Right atrium auricular region (tissue), 2 donors: Measurements from ENCODE around the gene NLN. TPM values are rescaled to one million over a fixed set of nuclear protein-coding genes. Genes with fewer than 3 reads are reported as not detected.
"Not testable (repeated sequence)": the region's sequence is repeated elsewhere in the genome, so short reads cannot be mapped to it uniquely, and the experiment has no call there.

ENCODE experiments used
- DNase-seq: peaks from one replicate; pipeline ENCODE4 v3.0.0-alpha.2; 2019; ENCODE audit warnings: low spot score
- H3K27ac ChIP-seq, 2 donors: fragments of 200-600 bp; sonication (generic); 1 replicate in 1 of 2; 2 replicates in 1 of 2; pipeline ENCODE4 v1.5.1; 2016 to 2019
- H3K27me3 ChIP-seq, 2 donors: fragments of 200-600 bp; sonication (generic); one replicate each; pipeline versions ENCODE4 v1.5.1 to v1.6.0; 2017 to 2019
- H3K36me3 ChIP-seq: fragments of 200-600 bp; sonication (generic); one replicate; pipeline ENCODE4 v1.5.1; 2016
- H3K4me1 ChIP-seq, 2 donors: fragments of 200-600 bp; sonication (generic); one replicate each; pipeline versions ENCODE4 v1.5.1 to v1.6.0; 2017 to 2019
- H3K4me3 ChIP-seq, 2 donors: fragments of 200-600 bp; sonication (generic); 1 replicate in 1 of 2; 2 replicates in 1 of 2; pipeline ENCODE4 v1.5.1; 2017 to 2019; ENCODE audit warnings: mild to moderate bottlenecking in 1 of 2, moderate library complexity in 1 of 2
- H3K9me3 ChIP-seq, 2 donors: fragments of 200-600 bp; sonication (generic); one replicate each; pipeline ENCODE4 v1.5.1; 2019
- CTCF ChIP-seq, 2 donors: fragments of 200-600 bp; sonication (generic); IDR thresholded peaks; one replicate each; pipeline ENCODE4 v1.5.1; 2019; ENCODE audit warnings: antibody characterized with exemption in 2 of 2
- total RNA-seq, 2 donors: library from RNA; depleted of rRNA; stranded (reverse); fragments of >200 nt; gene quantifications; one replicate each; pipeline ENCODE4 v1.1.0, GENCODE V29; 2016

Gene NLN
- total RNA-seq, 2 donors from 2014 or later: 5.9 to 7.2 TPM

- Histone ChIP-seq H3K9me3 (no peaks in the 10 kb centered on the region), H3K4me3 (no peak overlapping the region)
- no peak for TF ChIP-seq CTCF (IDR thresholded peaks at IDR 0.05)
These were observed 49.3 kb downstream of the NLN start for GRCh38 chr5:65771266-65771665.

GRCh38 chr5:65772963-65773362 is 51.0 kb downstream of the NLN start:
- not testable (repeated sequence) for H3K4me1 ChIP-seq, H3K27me3 ChIP-seq, H3K36me3 ChIP-seq, H3K4me3 ChIP-seq, H3K27ac ChIP-seq, H3K9me3 ChIP-seq, DNase-seq

More at GRCh38 chr5:65771266-65771665, 49.3 kb downstream of the NLN start:
- Histone ChIP-seq H3K36me3 (peaks cover 4% of the 10 kb centered on the region), H3K4me1 (no peaks in the 10 kb centered on the region), H3K27me3 (no peaks in the 10 kb centered on the region), H3K27ac (no peak overlapping the region)
- DNase-seq: no peak

- Histone ChIP-seq H3K4me3 (no peak overlapping the region), H3K27me3 (no peaks in the 10 kb centered on the region), H3K36me3 (no peaks in the 10 kb centered on the region), H3K9me3 (no peaks in the 10 kb centered on the region), H3K27ac (no peak overlapping the region), H3K4me1 (no peaks in the 10 kb centered on the region)
- TF ChIP-seq CTCF (IDR thresholded peaks at IDR 0.05): no peak
- no peak for DNase-seq
These were observed 52.3 kb downstream of the NLN start for GRCh38 chr5:65774346-65774745.

- no peaks in the 10 kb centered on the region for H3K27me3 ChIP-seq
- no peak for TF ChIP-seq CTCF (IDR thresholded peaks at IDR 0.05)
- H3K36me3 ChIP-seq: no peaks in the 10 kb centered on the region
- no peaks in the 10 kb centered on the region for H3K4me1 ChIP-seq
- no peak for DNase-seq
- H3K27ac ChIP-seq: no peak overlapping the region
- H3K4me3 ChIP-seq: no peak overlapping the region
- no peaks in the 10 kb centered on the region for H3K9me3 ChIP-seq
These were observed 53.5 kb downstream of the NLN start for GRCh38 chr5:65775476-65775875.

- no peaks in the 10 kb centered on the region for H3K36me3 ChIP-seq
- no peak overlapping the region for H3K27ac ChIP-seq
- H3K27me3 ChIP-seq: no peaks in the 10 kb centered on the region
- no peaks in the 10 kb centered on the region for H3K9me3 ChIP-seq
- no peak overlapping the region for H3K4me3 ChIP-seq
- no peak for TF ChIP-seq CTCF (IDR thresholded peaks at IDR 0.05)
- H3K4me1 ChIP-seq: no peaks in the 10 kb centered on the region
- no peak for DNase-seq
These were observed 54.6 kb downstream of the NLN start for GRCh38 chr5:65776441-65777141.

GRCh38 chr5:65778126-65778525 is 56.1 kb downstream of the NLN start:
- no peaks in the 10 kb centered on the region for H3K36me3 ChIP-seq
- H3K4me1 ChIP-seq: no peaks in the 10 kb centered on the region
- H3K27ac ChIP-seq: no peak overlapping the region
- no peak for TF ChIP-seq CTCF (IDR thresholded peaks at IDR 0.05)
- no peaks in the 10 kb centered on the region for H3K9me3 ChIP-seq
- no peak overlapping the region for H3K4me3 ChIP-seq
- H3K27me3 ChIP-seq: no peaks in the 10 kb centered on the region
- DNase-seq: no peak
